OCI-LY3 (cell line): ENCODE data around the gene FGD4.

Experiments
- H2AFZ ChIP-seq: fragments of 200-600, 300-600 bp; shearing (Covaris generic); 2 replicates; pipeline ENCODE4 v1.6.0; 2014; ENCODE audit warnings: antibody characterized with exemption, low read depth, low read length
- H3K27ac ChIP-seq: fragments of 200-600, 300-600 bp; sonication (generic); 2 replicates; pipeline ENCODE4 v1.5.1; 2014; ENCODE audit warnings: mild to moderate bottlenecking, low read length, moderate library complexity, mixed read lengths
- H3K27me3 ChIP-seq: fragments of 200-600, 300-600 bp; sonication (generic); 2 replicates; pipeline ENCODE4 v1.6.1; 2014; ENCODE audit warnings: low read depth, low read length, mixed read lengths
- H3K36me3 ChIP-seq: fragments of 200-600, 300-600 bp; sonication (generic); replicated peaks from 2 replicates; pipeline ENCODE3; 2014; ENCODE audit warnings: low read depth, low read length, mixed read lengths
- H3K4me1 ChIP-seq: fragments of 300-600, 200-600 bp; sonication (generic); 2 replicates; pipeline ENCODE4 v1.6.1; 2014; ENCODE audit warnings: low read length, mixed read lengths
- H3K4me2 ChIP-seq: fragments of 200-600, 300-600 bp; sonication (generic); 2 replicates; pipeline ENCODE4 v1.6.1; 2014; ENCODE audit warnings: low read length, mixed read lengths
- H3K4me3 ChIP-seq: fragments of 300-600, 200-600 bp; sonication (generic); 2 replicates; pipeline ENCODE4 v1.5.1; 2014; ENCODE audit warnings: antibody characterized with exemption, mild to moderate bottlenecking, low read length, moderate library complexity
- H3K79me2 ChIP-seq: fragments of 300-600, 200-600 bp; shearing (Covaris generic); 2 replicates; pipeline ENCODE4 v1.6.1; 2014; ENCODE audit warnings: mild to moderate bottlenecking, low read length, mixed read lengths
- H3K9ac ChIP-seq: fragments of 300-600, 200-600 bp; shearing (Covaris generic); 2 replicates; pipeline ENCODE4 v1.6.0; 2014; ENCODE audit warnings: mild to moderate bottlenecking, low read length, moderate library complexity
- H3K9me3 ChIP-seq: fragments of 200-600, 300-600 bp; shearing (Covaris generic); 2 replicates; pipeline ENCODE4 v1.6.1; 2014; ENCODE audit warnings: low read length, mixed read lengths; ENCODE audit not compliant: insufficient read depth
- H4K20me1 ChIP-seq: fragments of 200-600, 300-600 bp; sonication (generic); 2 replicates; pipeline ENCODE4 v1.6.1; 2016; ENCODE audit warnings: low read length, mixed read lengths; ENCODE audit not compliant: insufficient read depth
- CTCF ChIP-seq: fragments of 200-600, 300-600 bp; sonication (generic); IDR thresholded peaks from 2 replicates; pipeline ENCODE4 v1.5.1; 2014; ENCODE audit warnings: antibody characterized with exemption, low read length, low read depth
- EZH2phosphoT487 ChIP-seq: fragments of 200-600 bp; shearing (Covaris generic); IDR thresholded peaks from 2 replicates; pipeline ENCODE4 v1.6.1; 2018; ENCODE audit warnings: antibody characterized with exemption, mixed run types, low read depth

FGD4 gene

GRCh38 chr12:32598688-32599087 is 199.3 kb downstream of the FGD4 start:
- no peak for TF ChIP-seq CTCF
- TF ChIP-seq EZH2phosphoT487, result no peak
- Histone ChIP-seq H3K36me3 (no peaks in the 10 kb centered on the region), H3K4me1 (peaks cover 21% of the 10 kb centered on the region), H3K27ac (no peak overlapping the region), H3K79me2 (no peaks in the 10 kb centered on the region), H3K4me2 (no peak overlapping the region), H3K9me3 (no peaks in the 10 kb centered on the region), H3K4me3 (no peak overlapping the region), H3K27me3 (no peaks in the 10 kb centered on the region), H4K20me1 (no peaks in the 10 kb centered on the region), H2AFZ (no peak overlapping the region), H3K9ac (no peak overlapping the region)

GRCh38 chr12:32600681-32601080 is 201.3 kb downstream of the FGD4 start:
- TF ChIP-seq EZH2phosphoT487 (no peak), CTCF (no peak)
- Histone ChIP-seq H3K36me3 (no peaks in the 10 kb centered on the region), H4K20me1 (no peaks in the 10 kb centered on the region), H3K9ac (no peak overlapping the region), H3K4me1 (peaks cover 28% of the 10 kb centered on the region), H3K27me3 (no peaks in the 10 kb centered on the region), H3K9me3 (no peaks in the 10 kb centered on the region), H3K4me3 (no peak overlapping the region), H3K4me2 (peak overlapping the region; percentile 24; the same call in 1 of the 2 replicates), H2AFZ (no peak overlapping the region), H3K27ac (no peak overlapping the region), H3K79me2 (no peaks in the 10 kb centered on the region)

GRCh38 chr12:32603071-32603470 is 203.7 kb downstream of the FGD4 start:
- H3K36me3 ChIP-seq, result no peaks in the 10 kb centered on the region
- no peak overlapping the region for H3K4me2 ChIP-seq
- H3K9ac ChIP-seq, result no peak overlapping the region
- H2AFZ ChIP-seq, result no peak overlapping the region
- H3K79me2 ChIP-seq, result no peaks in the 10 kb centered on the region
- H3K9me3 ChIP-seq, result no peaks in the 10 kb centered on the region
- H3K4me3 ChIP-seq, result no peak overlapping the region
- H3K27me3 ChIP-seq, result no peaks in the 10 kb centered on the region
- no peak overlapping the region for H3K27ac ChIP-seq
- peaks cover 28% of the 10 kb centered on the region for H3K4me1 ChIP-seq
- no peak for TF ChIP-seq EZH2phosphoT487
- no peaks in the 10 kb centered on the region for H4K20me1 ChIP-seq

GRCh38 chr12:32603858-32604257 is 204.5 kb downstream of the FGD4 start:
- Histone ChIP-seq H3K27ac (no peak overlapping the region), H3K27me3 (no peaks in the 10 kb centered on the region), H3K9me3 (no peaks in the 10 kb centered on the region), H3K9ac (no peak overlapping the region), H3K4me1 (peaks cover 31% of the 10 kb centered on the region), H3K36me3 (no peaks in the 10 kb centered on the region), H3K4me2 (peak overlapping the region; percentile 23), H3K79me2 (no peaks in the 10 kb centered on the region), H2AFZ (no peak overlapping the region), H4K20me1 (no peaks in the 10 kb centered on the region), H3K4me3 (no peak overlapping the region)
- TF ChIP-seq EZH2phosphoT487, result no peak

- Histone ChIP-seq H3K27ac (no peak overlapping the region), H3K4me3 (no peak overlapping the region), H3K4me2 (peak overlapping the region; percentile 23; the same call in 1 of the 2 replicates), H3K9me3 (no peaks in the 10 kb centered on the region), H2AFZ (no peak overlapping the region), H3K27me3 (no peaks in the 10 kb centered on the region), H3K4me1 (peaks cover 37% of the 10 kb centered on the region), H3K36me3 (no peaks in the 10 kb centered on the region), H3K9ac (no peak overlapping the region), H3K79me2 (no peaks in the 10 kb centered on the region), H4K20me1 (no peaks in the 10 kb centered on the region)
- TF ChIP-seq CTCF, result no peak
- no peak for TF ChIP-seq EZH2phosphoT487
These were observed 205.2 kb downstream of the FGD4 start for GRCh38 chr12:32604565-32604964.
